Left colon (tissue), 2 donors: Measurements from ENCODE around the gene DAB1. TPM values are rescaled to one million over a fixed set of nuclear protein-coding genes. Genes with fewer than 3 reads are reported as not detected.
"Not testable (repeated sequence)": the region's sequence is repeated elsewhere in the genome, so short reads cannot be mapped to it uniquely, and the experiment has no call there.

Source experiments
- ATAC-seq: fragments of 200-7000 bp; cut with Tn5 transposase; one replicate; pipeline ENCODE4 v1.9.1; 2020; ENCODE audit warnings: mild to moderate bottlenecking, moderate library complexity
- DNase-seq, 2 donors: peaks; one replicate each; pipeline ENCODE4 v3.0.0-alpha.2; 2020
- intact Hi-C, 2 donors: fragments of 100-400 bp; cut with DNase I in 1 of 2; cut with micrococcal nuclease in 1 of 2; formaldehyde crosslinking; loops; one replicate each; pipeline versions ENCODE4 v1.11.2 to v1.14.0; 2022; cut with DNase I, micrococcal nuclease
- total RNA-seq, 2 donors: library from RNA; stranded (reverse); fragmentation: NEBNext Ultra II Directional; extraction: Animal tissue kit (Norgen Biotek cat#: 25700); gene quantifications; one replicate each; pipeline ENCODE4 v1.2.1, GENCODE V29; 2021
- donor health status: DM: no; HTN: no; CAD: no.
- donor health status: DM: yes; HTN: yes; CAD: no.

DAB1 gene
- total RNA-seq, 2 donors from 2014 or later, result 0.64 to 2.2 TPM

DNA sequence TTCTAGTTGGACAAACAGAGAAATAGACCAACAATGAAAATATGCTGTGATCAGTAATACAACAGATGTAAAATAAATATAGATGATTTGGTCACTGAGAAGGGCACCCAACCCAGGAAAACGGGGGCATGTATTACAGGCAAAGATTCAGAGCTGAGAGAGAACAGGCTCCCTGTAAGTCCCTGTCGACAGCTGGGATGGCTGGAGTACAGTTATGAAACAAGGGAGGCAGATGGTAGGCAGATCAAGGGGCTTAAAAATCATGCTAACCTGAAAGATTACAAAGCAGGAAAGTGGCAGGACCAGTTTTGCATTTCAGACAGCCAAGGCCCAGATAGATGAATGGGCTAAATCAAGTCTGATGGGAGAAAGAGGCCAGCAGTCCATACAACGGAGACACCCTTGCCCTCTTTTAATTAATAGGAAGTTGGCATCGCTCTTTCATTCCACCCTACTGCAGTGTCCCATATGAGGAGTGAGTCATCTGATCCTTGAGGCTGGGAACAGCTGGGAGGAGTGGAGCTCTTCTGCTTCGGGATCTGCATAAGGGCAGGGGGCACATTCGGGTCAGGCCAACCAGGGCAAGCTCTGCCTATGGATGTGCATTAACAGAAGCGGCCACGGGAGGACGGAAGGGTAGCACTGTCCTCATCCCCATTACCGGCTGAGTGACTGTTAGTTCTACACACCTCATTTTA, 171.1 kb downstream of the DAB1 start:
- ATAC-seq (no peak), DNase-seq (no peak)
- intact Hi-C loops, result no loop called here

DNA sequence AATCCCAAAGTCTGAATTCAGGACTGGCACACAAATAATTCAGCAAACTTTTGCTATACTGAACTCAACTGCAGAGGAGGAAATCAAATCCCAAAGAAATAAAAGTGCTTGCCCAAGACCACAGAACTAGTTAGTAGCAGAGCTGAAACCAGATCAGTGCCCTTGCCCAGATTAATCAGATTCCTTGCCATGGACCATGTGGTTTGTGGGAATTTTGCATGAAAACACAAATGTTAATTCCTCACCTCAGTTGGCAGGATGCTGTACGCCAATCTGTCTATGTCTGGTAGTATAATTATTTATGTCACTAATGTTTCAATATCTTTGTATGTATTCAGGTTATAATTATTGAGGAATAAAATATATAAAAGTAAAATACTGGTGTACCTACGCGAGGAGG, 173.8 kb downstream of the DAB1 start:
- intact Hi-C loops, result no loop called here
- ATAC-seq (no peak), DNase-seq (no peak)

DNA sequence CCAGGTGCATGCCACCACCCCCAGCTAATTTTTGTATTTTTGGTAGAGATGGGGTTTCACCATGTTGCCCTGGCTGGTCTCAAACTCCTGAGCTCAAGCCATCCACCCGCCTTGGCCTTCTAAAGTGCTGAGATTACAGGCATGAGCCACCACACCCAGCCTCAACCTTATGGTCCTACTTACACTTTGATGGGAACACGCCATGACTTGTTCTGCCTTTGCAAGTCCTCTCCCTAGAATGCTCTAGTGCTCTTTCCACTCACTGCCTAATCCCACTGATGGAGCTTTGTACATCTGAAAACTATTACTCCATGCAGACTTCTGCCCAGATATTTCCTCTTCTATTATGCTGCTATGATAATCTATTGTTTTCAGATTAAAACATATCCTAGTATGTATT, 174.3 kb downstream of the DAB1 start:
- intact Hi-C loops, result no loop called here
- DNase-seq, result no peak
- ATAC-seq, result no peak

DNA sequence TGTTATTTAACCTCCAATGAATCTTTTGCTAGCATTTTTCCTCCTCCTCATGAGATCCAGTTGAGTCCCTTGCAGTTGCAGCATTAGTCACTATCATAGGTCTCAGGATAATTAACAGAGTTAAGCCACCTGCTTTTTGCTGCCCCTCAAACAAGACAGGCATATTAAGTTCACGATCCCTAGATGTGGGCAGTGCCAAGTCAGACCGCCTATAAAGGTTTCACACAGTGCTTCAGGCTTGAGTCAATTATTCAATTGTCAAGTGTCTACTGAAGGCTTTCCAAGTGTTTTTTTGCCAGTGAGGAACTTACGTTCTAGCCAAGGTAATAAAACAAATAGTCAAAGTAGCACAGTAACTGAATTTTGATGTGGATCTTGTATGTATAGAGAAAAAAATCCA, 175.0 kb downstream of the DAB1 start:
- no peak for ATAC-seq
- intact Hi-C loops, result no loop called here
- DNase-seq, result no peak

DNA sequence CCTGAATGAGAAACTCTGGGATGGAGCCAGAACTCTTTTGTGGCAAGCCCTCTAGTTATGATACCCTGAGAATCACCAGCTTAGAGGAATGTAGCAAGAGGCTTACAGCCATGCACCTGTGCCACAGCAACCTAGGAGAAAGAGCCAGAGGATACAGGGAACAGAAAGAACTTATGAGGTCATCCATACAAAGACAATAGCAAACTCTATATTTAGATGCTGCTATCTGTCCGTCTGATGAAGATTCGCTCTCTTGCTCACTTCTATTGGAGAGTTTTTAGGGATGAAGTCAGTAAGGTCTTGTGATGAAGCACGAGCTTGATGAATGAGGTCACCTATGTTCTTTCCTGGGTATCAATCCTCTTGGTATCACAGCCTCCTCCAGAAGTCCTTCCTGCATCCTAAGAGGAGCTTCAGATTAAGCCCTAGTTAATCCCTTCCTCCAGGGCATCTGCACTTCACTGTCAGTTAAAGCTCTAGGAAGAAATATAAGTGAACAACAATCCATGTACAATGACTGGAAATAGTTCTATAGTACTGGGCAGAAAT, 185.6 kb downstream of the DAB1 start:
- DNase-seq (no peak), ATAC-seq (no peak)
- intact Hi-C loops, result no loop called here

DNA sequence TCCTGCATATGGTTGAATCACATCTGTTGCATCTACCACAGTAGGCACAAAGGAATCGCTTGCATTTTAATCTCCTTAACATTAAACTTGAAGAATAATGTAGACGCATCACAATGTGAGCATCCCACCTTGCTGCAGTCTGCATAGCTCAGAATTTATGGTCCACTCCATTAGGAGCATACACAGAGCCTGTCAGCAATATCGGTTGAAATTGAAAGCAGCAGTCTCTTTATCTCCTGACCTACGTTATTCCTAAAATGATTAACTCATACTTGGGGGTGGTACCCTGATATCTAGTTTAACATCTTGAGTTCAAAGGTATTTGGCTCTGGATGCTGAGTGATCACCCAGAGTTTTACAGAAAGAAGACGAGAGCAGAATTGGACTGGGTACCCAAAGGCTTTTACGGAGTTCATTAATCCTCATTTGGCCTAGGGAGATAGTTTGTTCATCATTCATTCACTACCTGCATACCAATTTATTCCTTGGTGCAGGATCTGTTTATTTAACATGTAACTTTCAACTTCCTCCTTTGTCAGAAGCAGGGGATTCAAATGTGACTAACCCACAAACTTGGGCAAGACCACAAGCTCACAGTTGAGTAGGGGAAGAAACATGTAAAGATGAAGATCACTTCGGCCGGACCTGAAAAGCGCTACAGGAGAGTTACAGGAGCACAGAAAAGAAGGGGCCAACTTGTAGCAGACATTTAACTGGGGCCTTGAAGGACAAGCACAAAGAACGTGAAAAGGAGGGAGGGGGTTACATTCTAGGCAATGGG, 187.9 kb downstream of the DAB1 start:
- ATAC-seq (no peak), DNase-seq (no peak)
- intact Hi-C loops, result no loop called here

DNA sequence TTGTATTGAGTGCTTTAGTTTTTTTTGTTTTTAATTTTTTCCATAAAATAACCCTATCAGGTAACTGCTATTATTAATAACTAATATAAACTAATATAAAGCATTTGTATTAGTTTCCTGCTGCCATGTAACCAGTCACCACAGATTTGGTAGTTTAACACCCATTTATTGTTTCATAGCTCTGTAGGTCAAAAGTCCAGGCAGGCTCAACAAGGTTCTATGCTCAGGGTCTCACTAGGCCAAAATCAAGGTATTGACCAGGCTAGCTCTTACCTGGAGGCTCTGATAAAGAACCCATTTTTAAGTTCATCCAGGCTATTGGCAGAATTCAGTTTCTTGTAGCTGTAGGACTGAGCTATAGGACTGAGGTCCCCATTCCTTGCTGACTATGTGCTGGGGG, 189.4 kb downstream of the DAB1 start:
- intact Hi-C loops, result no loop called here
- no peak for ATAC-seq
- DNase-seq, result no peak

DNA sequence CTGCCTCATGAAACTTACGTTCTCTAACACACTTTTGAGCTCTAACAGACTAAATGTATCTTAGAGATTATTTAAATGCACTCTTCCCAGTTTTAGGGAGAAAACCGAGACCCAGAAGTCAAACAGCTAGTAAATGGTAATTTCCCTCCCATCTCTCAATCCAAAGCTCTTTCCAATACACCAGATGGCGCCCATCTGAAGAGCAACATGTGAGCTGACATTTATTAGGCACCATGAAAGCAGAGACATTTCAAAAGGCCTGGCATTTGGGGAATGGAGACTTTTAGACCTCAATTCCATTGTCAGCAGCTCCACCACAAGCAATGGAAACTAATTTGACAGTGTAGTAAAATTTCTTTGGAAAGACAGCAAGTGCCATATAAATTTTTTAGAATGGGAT, 191.4 kb downstream of the DAB1 start:
- DNase-seq (no peak), ATAC-seq (no peak)
- intact Hi-C loops, result no loop called here

DNA sequence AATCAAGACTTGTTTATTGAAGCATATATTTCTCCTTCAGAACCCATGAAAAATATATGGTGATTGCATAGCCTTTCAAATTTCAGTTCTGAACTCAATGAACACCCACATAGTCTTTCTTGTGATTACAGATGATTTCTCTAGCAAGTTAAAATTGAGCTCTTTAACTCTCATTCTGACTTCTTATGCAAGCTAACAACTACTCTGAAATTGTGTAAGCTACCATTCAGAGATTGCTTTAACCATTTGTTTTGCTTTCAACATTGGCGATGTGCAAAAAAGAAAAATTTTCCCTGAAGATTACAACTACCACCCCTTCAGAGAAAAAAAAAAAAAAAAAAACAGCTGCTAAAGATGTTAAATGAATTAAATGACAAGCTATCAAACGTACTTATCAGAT, 193.9 kb downstream of the DAB1 start:
- no peak for ATAC-seq
- intact Hi-C loops, result no loop called here
- DNase-seq, result no peak

DNA sequence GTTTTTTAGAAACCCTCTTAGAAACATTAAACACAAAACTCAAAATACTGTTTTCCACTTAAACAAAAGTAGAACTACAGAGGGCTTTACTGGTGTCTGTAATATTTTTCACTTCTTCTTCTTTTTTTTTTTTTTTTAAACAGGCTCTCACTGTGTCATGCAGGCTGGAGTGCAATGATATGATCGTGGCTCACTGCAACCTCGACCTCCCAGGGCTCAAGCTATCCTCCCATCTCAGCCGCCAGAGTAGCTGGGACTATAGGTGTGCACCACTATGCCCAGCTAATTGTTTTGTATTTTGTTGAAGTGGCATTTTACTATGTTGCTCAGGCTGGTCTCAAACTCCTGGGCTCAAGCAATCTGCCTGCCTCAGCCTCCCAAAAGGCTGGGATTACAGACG, 194.8 kb downstream of the DAB1 start:
- intact Hi-C loops, result no loop called here
- DNase-seq (no peak), ATAC-seq (no peak)

DNA sequence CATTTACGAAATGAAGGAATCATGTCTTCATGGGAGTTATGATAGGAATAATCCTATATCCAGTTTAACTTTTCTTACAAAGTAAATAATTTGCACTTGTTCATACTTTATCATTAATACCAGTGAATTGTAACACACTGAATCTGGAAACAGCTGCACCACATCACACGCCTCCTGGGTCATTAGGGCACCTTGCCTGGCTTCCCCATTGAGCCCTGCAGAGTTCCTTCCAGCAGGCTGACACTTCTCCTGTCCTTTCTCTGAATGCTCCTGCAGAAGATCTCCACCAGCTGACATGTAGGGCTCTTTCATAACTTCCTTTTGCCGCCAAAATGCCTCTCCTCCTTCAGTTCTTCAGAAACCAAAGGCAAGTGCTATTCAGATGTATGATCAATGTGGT, 201.1 kb downstream of the DAB1 start:
- DNase-seq, result no peak

DNA sequence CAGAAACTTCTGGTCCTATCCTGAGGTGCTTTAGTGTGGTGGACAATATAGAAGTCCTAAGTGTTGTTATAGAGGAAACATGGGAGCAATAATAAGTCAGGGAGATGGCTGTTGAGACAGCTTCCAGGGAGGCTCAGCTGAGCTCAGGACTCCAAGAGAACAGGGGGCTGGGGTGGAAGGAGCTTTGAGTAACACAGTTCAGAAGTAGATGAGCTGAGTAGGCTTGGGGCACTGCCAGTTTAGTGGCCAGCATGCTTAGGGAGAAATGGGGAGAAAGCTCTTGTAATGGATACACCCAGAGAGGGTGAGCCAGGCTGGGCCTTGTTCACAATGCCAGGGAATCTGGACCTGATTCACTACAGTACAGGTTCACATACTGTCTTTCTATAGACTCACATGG, 201.6 kb downstream of the DAB1 start:
- ATAC-seq, result no peak

More for the DNA sequence above, 201.1 kb downstream of the DAB1 start:
- intact Hi-C loops, result no loop called here
- ATAC-seq, result no peak

DNA sequence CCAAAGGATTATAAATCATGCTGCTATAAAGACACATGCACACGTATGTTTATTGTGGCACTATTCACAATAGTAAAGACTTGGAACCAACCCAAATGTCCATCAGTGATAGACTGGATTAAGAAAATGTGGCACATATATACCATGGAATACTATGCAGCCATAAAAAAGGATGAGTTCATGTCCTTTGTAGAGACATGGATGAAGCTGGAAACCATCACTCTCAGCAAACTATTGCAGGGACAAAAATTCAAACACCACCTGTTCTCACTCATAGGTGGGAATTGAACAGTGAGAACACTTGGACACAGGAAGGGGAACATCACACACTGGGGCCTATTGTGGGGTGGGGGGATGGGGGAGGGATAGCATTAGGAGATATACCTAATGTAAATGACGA, 203.0 kb downstream of the DAB1 start:
- intact Hi-C loops, ATAC-seq, DNase-seq: not testable (repeated sequence)

More for the DNA sequence above, 201.6 kb downstream of the DAB1 start:
- peak in 1 of 2 donors; percentile 6 for DNase-seq
- intact Hi-C loops, result no loop called here

DNA sequence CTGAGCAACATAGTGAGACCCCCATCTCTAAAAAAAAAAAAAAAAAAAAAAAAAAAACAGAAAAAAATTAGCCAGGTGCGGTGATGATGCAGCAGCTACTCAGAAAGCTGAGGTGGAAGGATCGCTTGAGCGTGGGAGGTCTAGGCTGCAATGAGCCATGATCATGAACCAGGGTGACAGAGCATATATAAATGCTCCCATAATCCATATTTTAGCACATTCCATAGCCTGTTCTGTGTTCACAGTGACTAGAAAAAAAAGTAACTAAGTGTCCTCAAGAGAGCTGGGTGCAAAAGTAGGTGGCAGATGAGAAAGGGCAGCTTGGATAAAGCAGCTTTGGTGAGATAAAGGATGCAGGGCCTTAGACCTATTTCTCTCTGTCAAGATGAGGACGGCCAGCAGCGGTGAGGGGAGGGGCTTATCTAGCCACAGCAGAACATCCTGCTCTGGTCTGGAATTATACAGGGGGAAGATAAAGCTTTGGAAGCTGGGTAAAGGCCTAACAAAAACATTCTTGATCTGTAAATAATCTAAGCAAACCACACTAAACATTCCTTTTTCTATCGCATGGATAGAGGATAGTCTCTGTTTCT, 205.3 kb downstream of the DAB1 start:
- no peak for ATAC-seq
- DNase-seq, result no peak
- intact Hi-C loops, result no loop called here

DNA sequence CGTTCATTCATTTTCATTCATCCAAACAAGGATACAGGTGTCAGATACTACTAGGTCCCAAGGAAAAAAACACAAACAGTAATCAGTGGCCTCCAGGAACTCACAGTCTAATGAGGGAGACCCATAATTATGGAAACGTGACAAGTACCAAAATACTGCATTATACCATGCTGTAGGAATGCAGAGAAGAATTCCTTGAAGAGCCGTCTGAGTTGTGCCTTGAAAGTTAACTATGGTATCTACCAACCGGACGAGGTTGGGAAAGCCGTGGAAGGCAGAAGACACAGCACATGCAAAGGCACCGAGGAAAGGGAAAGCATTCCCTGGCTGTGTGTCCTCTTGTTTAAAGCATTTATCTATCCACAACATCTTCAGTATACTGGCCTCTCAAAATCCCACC, 206.0 kb downstream of the DAB1 start:
- intact Hi-C loops, result no loop called here
- ATAC-seq, result no peak
- no peak for DNase-seq

DNA sequence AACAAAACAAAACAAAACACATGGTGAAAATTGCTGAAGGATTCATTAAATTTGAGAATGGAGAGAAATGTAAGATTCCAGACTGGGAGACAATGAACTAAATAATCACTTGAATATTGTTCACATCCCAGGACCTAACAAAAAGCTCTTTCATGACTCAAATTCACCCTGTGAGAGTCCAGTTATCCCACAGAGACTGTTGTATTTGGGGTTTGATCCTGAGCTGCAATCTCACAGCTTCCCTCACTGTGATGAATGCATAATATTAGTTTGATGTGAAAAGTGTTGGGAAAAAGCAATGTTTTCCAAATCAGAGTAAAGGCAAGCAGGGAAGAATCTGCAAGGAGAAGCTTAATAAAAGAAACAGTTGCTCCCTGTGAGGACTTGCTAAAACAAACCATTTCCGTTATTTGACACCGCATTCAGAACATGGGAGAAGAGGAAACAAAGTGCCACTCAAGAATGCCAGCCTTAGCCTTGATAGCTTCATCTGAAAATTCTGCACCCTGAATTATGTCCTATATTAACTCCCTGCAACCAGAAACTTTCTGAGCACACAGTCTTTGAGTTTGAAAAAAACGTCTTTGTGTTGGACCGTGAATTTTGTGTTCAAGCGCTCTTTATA, 208.8 kb downstream of the DAB1 start:
- DNase-seq, result no peak
- no peak for ATAC-seq
- intact Hi-C loops, result no loop called here

DNA sequence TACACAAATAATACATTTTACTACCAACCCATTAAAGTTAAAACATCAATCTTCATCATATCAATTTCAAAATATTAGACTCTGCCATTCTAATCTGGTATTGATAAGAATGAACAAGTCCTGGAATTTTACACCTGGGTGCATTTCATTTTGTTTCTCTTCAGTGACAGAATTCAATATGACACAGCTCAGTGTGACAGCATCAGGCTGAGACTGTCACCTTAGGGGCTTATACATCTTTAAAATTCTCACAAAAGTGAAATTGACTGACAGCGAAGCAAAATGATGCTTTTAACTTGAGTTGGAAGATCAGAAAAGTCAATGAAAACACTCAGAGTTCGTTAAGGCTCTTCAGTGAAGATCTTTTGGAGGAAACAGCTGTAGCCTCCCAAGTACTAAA, 213.0 kb downstream of the DAB1 start:
- intact Hi-C loops, result no loop called here
- DNase-seq (no peak), ATAC-seq (no peak)

DNA sequence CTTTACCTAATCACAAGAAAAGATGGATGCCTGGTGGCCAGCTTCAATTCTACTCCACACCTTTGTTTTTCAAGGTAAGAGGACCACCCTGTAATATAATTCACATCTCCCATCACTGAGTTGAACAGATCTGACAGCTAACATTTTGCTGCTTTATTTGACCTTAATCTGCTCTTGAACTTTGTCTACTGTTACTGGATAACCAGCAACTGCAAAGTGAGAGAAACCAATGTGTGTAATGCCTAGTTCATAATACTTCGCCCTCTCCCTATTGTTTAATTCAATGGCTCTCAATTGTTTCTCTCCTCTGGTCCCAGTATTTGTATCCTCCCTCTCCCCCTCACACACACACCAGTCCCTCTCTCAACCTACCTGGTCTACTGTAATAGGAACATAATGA, 214.4 kb downstream of the DAB1 start:
- DNase-seq, result no peak
- no peak for ATAC-seq
- intact Hi-C loops, result no loop called here

DNA sequence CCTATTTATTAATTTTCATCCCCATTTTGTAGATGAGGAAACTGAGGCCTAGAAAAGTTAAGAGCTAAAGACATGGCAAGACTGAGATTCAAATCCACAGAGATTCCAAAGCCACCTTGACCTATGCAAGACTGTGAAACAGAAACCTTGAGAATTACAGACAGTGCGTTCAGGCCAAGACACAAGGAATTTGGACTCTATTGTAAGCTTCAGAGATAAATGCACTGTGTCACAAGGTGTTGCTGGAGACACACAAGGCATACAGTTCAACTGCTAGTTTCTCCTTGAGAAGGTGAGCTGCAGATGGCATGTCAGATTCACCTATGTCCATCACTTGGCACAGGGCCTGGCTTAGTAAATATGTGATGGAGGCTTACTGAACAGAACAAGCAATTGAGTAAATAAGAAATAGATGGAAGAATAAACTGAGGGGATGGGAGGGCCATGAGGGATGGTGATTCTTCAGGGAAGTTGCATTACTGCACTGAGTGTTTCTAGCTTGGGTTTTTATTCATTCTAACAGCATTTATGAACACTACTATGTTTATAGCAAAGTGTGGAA, 215.0 kb downstream of the DAB1 start:
- intact Hi-C loops, result no loop called here
- DNase-seq (no peak), ATAC-seq (no peak)
